AG04449 (cell line): ENCODE data around the gene SH2D4B.

Source experiments
- CTCF ChIA-PET: fragments of 350-600 bp; formaldehyde crosslinking; extraction: SDS; loops from one replicate; lab custom pipeline; 2021; ENCODE audit warnings: antibody characterized with exemption; lab: Yijun Ruan, JAX
- POLR2A ChIA-PET: fragments of 400-600, 350-600 bp; formaldehyde crosslinking; extraction: SDS; loops from one replicate; lab custom pipeline; 2020; ENCODE audit warnings: antibody characterized with exemption, inconsistent platforms; lab: Yijun Ruan, JAX
- DNase-seq: peaks from one replicate; pipeline ENCODE4 v3.0.0-alpha.2; 2010; ENCODE audit warnings: low read depth, low spot score
- H3K4me3 ChIP-seq: 2 replicates; pipeline ENCODE4 v1.5.1; 2011; ENCODE audit warnings: low read depth, mild to moderate bottlenecking, control low read depth, low read length
- TF ChIP-seq, protein P1 (sequence below): IDR thresholded peaks from one replicate; pipeline ENCODE4 v1.5.1; 2011; ENCODE audit warnings: mild to moderate bottlenecking, moderate library complexity, low read length, control low read depth, inconsistent platforms; ENCODE audit not compliant: insufficient read depth; ENCODE audit errors: missing control alignments

SH2D4B gene

DNA sequence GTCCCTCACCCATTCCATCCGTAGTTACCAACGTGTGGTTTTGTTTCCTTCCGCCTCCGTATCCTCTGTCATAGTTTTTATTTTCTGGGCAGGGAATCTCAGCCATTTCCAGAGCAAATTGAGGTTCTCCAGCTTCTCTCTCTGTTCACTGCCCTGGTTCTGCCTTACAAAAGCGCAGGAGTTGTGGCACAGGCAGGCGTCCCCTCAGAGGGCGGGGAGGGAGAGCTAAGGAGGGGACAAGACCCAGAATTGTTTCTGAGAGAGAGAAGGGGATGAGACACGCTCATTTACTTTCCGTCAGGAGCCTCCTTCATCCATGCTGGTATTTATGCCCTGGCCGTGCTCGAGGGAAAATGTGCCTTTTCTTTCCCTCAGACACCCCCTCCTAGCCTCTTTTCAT lies 71.0 kb downstream of the SH2D4B start:
- ChIA-PET CTCF (interaction anchor here (1.2 kb wide), 1 partner anchor 10 kb away, joined by 4 read pairs; no protein-coding TSS in a partner anchor), POLR2A (no interaction called here)
- TF ChIP-seq, protein P1, sequence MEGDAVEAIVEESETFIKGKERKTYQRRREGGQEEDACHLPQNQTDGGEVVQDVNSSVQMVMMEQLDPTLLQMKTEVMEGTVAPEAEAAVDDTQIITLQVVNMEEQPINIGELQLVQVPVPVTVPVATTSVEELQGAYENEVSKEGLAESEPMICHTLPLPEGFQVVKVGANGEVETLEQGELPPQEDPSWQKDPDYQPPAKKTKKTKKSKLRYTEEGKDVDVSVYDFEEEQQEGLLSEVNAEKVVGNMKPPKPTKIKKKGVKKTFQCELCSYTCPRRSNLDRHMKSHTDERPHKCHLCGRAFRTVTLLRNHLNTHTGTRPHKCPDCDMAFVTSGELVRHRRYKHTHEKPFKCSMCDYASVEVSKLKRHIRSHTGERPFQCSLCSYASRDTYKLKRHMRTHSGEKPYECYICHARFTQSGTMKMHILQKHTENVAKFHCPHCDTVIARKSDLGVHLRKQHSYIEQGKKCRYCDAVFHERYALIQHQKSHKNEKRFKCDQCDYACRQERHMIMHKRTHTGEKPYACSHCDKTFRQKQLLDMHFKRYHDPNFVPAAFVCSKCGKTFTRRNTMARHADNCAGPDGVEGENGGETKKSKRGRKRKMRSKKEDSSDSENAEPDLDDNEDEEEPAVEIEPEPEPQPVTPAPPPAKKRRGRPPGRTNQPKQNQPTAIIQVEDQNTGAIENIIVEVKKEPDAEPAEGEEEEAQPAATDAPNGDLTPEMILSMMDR, result no peak
- H3K4me3 ChIP-seq, result no peak overlapping the region
- no peak for DNase-seq

GRCh38 chr10:80609331-80609730 lies 71.6 kb downstream of the SH2D4B start:
- TF ChIP-seq, protein P1, result no peak
- CTCF ChIA-PET, result no interaction called here
- POLR2A ChIA-PET, result no interaction called here
- no peak overlapping the region for H3K4me3 ChIP-seq
- DNase-seq, result no peak

DNA sequence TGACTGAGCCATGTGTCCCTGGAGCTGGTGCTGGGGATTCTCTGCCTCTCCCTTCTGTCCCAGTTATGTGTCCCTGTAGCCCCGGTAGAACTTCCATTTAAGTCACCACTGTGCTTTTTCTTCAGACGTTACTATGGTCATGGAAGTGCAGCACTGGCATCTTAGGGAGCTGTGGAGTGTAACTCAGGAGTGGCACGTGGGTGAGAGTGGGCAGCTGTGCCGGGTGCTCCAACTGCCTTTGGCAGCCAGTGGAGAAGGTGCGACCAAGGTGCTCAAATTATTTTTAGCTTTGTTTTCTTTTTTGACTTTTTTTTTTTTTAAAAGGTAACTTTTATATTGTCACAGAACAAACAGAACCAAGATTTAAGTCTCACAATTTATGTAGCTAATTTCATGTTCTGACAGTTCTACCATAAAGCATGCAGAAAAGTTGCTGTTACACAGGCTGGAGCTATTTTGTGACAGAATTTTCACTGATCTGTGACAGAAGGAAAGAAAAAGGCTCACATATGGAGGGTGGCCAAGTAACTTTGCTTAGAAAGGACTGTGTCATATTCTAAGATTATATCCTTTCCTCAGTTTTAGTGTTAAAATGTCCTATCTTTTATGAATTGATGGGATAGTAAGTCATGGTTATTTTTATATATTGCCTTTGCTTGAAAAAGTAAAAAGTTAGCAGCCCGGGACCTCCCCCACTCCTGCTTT lies 73.9 kb downstream of the SH2D4B start:
- no peak overlapping the region for H3K4me3 ChIP-seq
- TF ChIP-seq, protein P1, result no peak
- no peak for DNase-seq
- POLR2A ChIA-PET, result no interaction called here
- CTCF ChIA-PET, result interaction anchor here (1.0 kb wide), 1 partner anchor 15 kb away, joined by 3 read pairs; no protein-coding TSS in a partner anchor

GRCh38 chr10:80612261-80612660 lies 74.6 kb downstream of the SH2D4B start:
- CTCF ChIA-PET, result interaction anchor here (1.0 kb wide), 1 partner anchor 16 kb away, joined by 3 read pairs; no protein-coding TSS in a partner anchor
- TF ChIP-seq, protein P1, result no peak
- DNase-seq, result no peak
- POLR2A ChIA-PET, result no interaction called here
- no peak overlapping the region for H3K4me3 ChIP-seq

GRCh38 chr10:80613466-80614170 lies 75.9 kb downstream of the SH2D4B start:
- TF ChIP-seq, protein P1, result no peak
- ChIA-PET CTCF (no interaction called here), POLR2A (no interaction called here)
- DNase-seq, result no peak
- no peak overlapping the region for H3K4me3 ChIP-seq
